GM18520 (cell line): Measurements from ENCODE around the gene SIX3.

Source experiments
- ATAC-seq: cut with Tn5 transposase; IDR thresholded peaks from one replicate; pipeline ENCODE4 v1.9.1; 2021; ENCODE audit not compliant: unreplicated experiment

SIX3 gene

GRCh38 chr2:44942304-44943030 is 965 bp downstream of the SIX3 start:
- no peak for ATAC-seq

- ATAC-seq = no peak
These were observed 1.7 kb downstream of the SIX3 start for GRCh38 chr2:44943031-44943692.

GRCh38 chr2:44943693-44944101 is 2.2 kb downstream of the SIX3 start:
- no peak for ATAC-seq

GRCh38 chr2:44944102-44944951 is 2.8 kb downstream of the SIX3 start:
- ATAC-seq = no peak

- ATAC-seq = no peak
These were observed 3.6 kb downstream of the SIX3 start for GRCh38 chr2:44944952-44945612.

GRCh38 chr2:44945676-44946371 is 4.3 kb downstream of the SIX3 start:
- no peak for ATAC-seq

GRCh38 chr2:44946372-44947027 is 5.0 kb downstream of the SIX3 start:
- ATAC-seq = no peak

GRCh38 chr2:44947028-44947375 is 5.5 kb downstream of the SIX3 start:
- no peak for ATAC-seq

- ATAC-seq = no peak
These were observed 7.2 kb downstream of the SIX3 start for GRCh38 chr2:44948565-44949328.

GRCh38 chr2:44949329-44950151 is 8.0 kb downstream of the SIX3 start:
- ATAC-seq = no peak

- no peak for ATAC-seq
These were observed 9.1 kb downstream of the SIX3 start for GRCh38 chr2:44950646-44951045.

GRCh38 chr2:44951124-44951523 is 9.6 kb downstream of the SIX3 start:
- no peak for ATAC-seq

- no peak for ATAC-seq
These were observed 10.2 kb downstream of the SIX3 start for GRCh38 chr2:44951714-44952113.

- no peak for ATAC-seq
These were observed 10.8 kb downstream of the SIX3 start for GRCh38 chr2:44952143-44952805.

GRCh38 chr2:44952806-44953498 is 11.4 kb downstream of the SIX3 start:
- ATAC-seq = no peak

- no peak for ATAC-seq
These were observed 12.0 kb downstream of the SIX3 start for GRCh38 chr2:44953499-44953883.

- ATAC-seq = no peak
These were observed 13.0 kb downstream of the SIX3 start for GRCh38 chr2:44954447-44954888.
